OCI-LY7 (cell line): ENCODE measurements around the gene CCDC15.

Experiments used
- EZH2phosphoT487 ChIP-seq: fragments of 200-600 bp; sonication (generic); IDR thresholded peaks from 2 replicates; pipeline ENCODE4 v1.6.1; 2018; ENCODE audit warnings: low read depth, borderline replicate concordance, mild to moderate bottlenecking, mixed run types, antibody characterized with exemption, low read length, moderate library complexity, mixed read lengths
- TF ChIP-seq, protein P1 (sequence below): fragments of 200-600 bp; sonication (generic); conservative IDR thresholded peaks from 2 replicates; pipeline ENCODE4 v1.5.1; 2014; ENCODE audit warnings: mild to moderate bottlenecking, antibody characterized with exemption, low read length, moderate library complexity, mixed read lengths

DNA sequence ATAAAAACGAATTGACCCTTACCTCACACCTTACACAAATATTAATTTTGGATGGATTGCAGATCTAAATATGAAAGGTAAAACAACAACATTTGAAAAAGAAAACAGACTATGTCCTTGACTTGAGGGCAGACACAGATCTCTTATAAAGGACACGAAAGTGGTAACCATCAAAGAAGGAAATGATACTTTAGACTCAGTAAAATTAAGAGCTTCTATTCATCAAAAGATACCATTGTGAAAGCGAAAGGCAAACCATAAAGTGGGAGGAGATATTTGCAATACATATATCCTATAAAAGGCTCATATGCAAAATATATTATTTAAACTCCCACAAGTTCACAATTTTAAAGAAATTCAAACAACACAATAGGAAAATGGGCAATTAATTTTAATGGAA is 23.2 kb upstream of the CCDC15 start:
- TF ChIP-seq, protein P1, sequence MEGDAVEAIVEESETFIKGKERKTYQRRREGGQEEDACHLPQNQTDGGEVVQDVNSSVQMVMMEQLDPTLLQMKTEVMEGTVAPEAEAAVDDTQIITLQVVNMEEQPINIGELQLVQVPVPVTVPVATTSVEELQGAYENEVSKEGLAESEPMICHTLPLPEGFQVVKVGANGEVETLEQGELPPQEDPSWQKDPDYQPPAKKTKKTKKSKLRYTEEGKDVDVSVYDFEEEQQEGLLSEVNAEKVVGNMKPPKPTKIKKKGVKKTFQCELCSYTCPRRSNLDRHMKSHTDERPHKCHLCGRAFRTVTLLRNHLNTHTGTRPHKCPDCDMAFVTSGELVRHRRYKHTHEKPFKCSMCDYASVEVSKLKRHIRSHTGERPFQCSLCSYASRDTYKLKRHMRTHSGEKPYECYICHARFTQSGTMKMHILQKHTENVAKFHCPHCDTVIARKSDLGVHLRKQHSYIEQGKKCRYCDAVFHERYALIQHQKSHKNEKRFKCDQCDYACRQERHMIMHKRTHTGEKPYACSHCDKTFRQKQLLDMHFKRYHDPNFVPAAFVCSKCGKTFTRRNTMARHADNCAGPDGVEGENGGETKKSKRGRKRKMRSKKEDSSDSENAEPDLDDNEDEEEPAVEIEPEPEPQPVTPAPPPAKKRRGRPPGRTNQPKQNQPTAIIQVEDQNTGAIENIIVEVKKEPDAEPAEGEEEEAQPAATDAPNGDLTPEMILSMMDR, result no peak
- no peak for TF ChIP-seq EZH2phosphoT487
